ENCODE measurements around the gene ZNF248.
"Not testable (repeated sequence)": the region's sequence is repeated elsewhere in the genome, so short reads cannot be mapped to it uniquely, and the experiment has no call there.

Gene ZNF248

GRCh38 chr10:37754538-37755323 is 102.7 kb downstream of the ZNF248 start:
- DNase-seq (ENCODE audit: low read depth) = peak; percentile 50
- TF ChIP-seq CTCF (IDR thresholded peaks at IDR 0.05; ENCODE audit: insufficient read depth, low read depth, low read length, missing control alignments) = peak; percentile 30
- no peak overlapping the region for H3K4me3 ChIP-seq (ENCODE audit: low read length)

GRCh38 chr10:37752334-37752875 is 105.0 kb downstream of the ZNF248 start:
- H3K4me3 ChIP-seq (ENCODE audit: low read length) = no peak overlapping the region
- no peak for TF ChIP-seq CTCF (IDR thresholded peaks at IDR 0.05; ENCODE audit: insufficient read depth, low read depth, low read length, missing control alignments)
- DNase-seq (ENCODE audit: low read depth) = no peak

GRCh38 chr10:37748170-37748569 is 109.2 kb downstream of the ZNF248 start:
- H3K4me3 ChIP-seq (ENCODE audit: low read length) = no peak overlapping the region
- TF ChIP-seq CTCF (IDR thresholded peaks at IDR 0.05; ENCODE audit: insufficient read depth, low read depth, low read length, missing control alignments) = no peak
- DNase-seq (ENCODE audit: low read depth) = no peak

- TF ChIP-seq CTCF (IDR thresholded peaks at IDR 0.05; ENCODE audit: insufficient read depth, low read depth, low read length, missing control alignments) = no peak
- no peak for DNase-seq (ENCODE audit: low read depth)
- no peak overlapping the region for H3K4me3 ChIP-seq (ENCODE audit: low read length)
These were observed 110.3 kb downstream of the ZNF248 start for GRCh38 chr10:37747081-37747480.

- no peak for DNase-seq (ENCODE audit: low read depth)
- no peak for TF ChIP-seq CTCF (IDR thresholded peaks at IDR 0.05; ENCODE audit: insufficient read depth, low read depth, low read length, missing control alignments)
- H3K4me3 ChIP-seq (ENCODE audit: low read length) = no peak overlapping the region
These were observed 115.6 kb downstream of the ZNF248 start for GRCh38 chr10:37741831-37742230.

GRCh38 chr10:37739181-37739580 is 118.2 kb downstream of the ZNF248 start:
- TF ChIP-seq CTCF (IDR thresholded peaks at IDR 0.05; ENCODE audit: insufficient read depth, low read depth, low read length, missing control alignments) = no peak

GRCh38 chr10:37738241-37738640 is 119.2 kb downstream of the ZNF248 start:
- H3K4me3 ChIP-seq (ENCODE audit: low read length); DNase-seq (ENCODE audit: low read depth): not testable (repeated sequence)

More at GRCh38 chr10:37739181-37739580, 118.2 kb downstream of the ZNF248 start:
- H3K4me3 ChIP-seq (ENCODE audit: low read length) = no peak overlapping the region
- no peak for DNase-seq (ENCODE audit: low read depth)

Data from epithelial cell of esophagus (primary cell).